Measurements from ENCODE around the gene TNFRSF6B.

DNA sequence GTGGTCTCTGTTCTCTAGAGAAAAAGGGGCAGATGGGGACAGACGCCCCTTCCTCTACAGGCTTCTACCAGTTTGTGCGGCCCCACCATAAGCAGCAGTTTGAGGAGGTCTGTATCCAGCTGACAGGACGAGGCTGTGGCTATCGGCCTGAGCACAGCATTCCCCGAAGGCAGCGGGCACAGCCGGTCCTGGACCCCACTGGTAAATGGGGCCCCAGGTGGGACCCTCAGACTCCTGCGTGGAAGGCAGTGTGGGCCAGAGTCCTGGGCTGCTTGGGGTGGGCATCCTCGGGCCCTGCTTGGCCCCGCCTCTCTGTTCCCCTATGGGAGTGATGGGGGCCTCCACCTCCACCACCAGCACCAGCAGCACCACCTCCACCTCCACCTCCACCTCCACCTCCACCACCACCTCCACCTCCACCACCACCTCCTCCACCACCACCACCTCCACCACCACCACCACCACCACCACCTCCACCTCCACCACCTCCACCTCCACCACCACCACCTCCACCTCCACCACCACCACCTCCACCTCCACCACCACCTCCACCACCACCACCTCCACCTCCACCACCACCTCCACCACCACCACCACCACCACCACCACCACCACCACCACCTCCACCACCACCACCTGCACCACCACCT lies 3.2 kb upstream of the TNFRSF6B start:
- no peak for TF ChIP-seq CTCF (IDR thresholded peaks at IDR 0.05)
- no peak for TF ChIP-seq ZFX (IDR thresholded peaks at IDR 0.05; ENCODE audit: borderline replicate concordance)

Measured in 22Rv1 (cell line).